NCI-H1105 (cell line): ENCODE results near the gene ZCCHC3.
"Not testable (repeated sequence)": the region's sequence is repeated elsewhere in the genome, so short reads cannot be mapped to it uniquely, and the experiment has no call there.

Experiments used
- DNase-seq: peaks from one replicate; lab custom pipeline; 2025; lab: John Stamatoyannopoulos, UW

Gene ZCCHC3

GRCh38 chr20:313402-313801, 16.0 kb downstream of the ZCCHC3 start:
- DNase-seq = no peak

DNA sequence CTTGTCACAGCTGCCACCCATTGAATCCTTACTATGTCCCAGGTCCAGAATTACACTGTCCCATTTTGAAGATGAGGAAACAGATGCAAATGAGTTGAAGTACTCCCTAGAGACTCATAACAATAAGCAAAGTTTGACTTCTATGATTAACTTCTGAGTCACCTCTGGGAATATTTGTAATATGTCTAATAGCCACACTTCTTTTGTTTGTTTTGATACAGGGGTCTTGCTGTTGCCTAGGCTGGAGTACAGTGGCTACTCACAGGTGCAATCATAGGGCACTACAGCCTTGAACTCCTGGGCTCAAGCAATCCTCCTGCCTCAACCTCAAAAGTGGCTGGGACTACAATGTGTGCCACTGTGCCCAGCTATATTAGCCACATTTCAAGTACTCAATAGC, 16.6 kb downstream of the ZCCHC3 start:
- no peak for DNase-seq

- no peak for DNase-seq
Measured at GRCh38 chr20:316316-317068, 19.1 kb downstream of the ZCCHC3 start.

- peak; percentile 85 for DNase-seq
Measured at GRCh38 chr20:324177-325044, 27.0 kb downstream of the ZCCHC3 start.

DNA sequence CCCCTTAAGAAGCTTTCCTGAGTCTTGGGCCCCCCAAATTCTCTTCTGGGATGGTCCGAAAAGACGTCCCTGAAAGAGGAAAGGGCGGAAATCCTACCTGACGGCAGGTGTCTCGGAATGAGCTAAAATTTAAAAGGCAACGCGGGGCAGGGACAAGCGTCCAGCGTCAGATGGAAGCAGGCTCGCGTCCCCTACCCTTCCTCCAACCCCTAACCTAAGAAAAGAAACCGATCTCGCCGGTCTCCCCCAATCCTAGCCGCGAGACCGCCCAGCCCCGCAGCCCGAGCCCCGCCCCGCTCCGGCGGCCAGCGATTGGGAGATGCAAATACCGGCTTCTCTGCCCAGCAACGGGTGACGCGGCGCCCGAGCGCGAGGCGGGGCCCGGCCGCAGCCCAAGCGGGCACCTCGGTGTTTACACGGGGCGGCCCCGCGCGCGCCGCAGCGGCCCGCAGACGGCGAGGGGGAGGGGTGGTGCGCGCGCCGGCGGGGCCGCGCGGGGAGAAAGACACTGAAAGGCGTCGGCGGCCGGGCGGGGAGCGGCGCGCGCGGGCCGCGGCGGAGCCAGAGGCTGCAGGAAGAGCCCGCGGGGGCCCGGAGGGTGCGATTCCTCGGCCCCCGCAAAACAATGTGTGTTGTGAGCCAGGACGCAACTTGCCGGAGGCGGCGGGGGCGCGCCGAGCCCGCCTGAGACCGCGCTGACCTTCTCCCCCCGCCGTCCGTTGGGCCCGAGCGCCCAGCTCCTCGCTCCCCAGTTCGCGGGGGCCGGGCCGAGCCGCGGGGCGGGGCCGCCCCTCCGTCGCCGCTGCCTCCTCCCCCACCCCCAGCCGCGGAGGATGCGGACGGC, 27.9 kb downstream of the ZCCHC3 start, which contains the start of gene SOX12:
TSS of gene SOX12 (plus strand) at position 508 of the 844 bp plus-strand sequence. CDS start 373 bp downstream, outside the sequence.
- DNase-seq = peak; percentile 90

- DNase-seq = peak; percentile 49
Measured at GRCh38 chr20:325889-326644, 28.7 kb downstream of the ZCCHC3 start.

DNA sequence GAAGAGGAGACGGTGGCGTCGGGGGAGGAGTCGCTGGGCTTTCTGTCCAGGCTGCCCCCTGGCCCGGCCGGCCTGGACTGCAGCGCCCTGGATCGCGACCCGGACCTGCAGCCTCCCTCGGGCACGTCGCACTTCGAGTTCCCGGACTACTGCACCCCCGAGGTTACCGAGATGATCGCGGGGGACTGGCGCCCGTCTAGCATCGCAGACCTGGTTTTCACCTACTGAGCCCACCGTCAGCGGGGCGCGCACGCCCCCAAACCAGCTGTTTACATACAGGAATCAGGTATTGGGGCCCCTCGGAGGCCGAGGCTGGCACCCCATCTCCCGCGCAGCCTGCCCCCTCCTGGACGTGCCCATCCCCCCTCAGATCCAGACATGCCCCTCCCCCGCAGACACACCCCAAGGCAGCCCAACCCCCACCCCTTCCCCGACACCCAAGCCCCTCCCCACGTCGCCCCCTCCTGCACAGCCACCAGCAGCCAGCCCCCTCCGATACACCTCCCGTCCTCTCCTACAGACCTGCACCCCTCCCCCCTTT, 29.3 kb downstream of the ZCCHC3 start:
- DNase-seq = peak; percentile 55

DNA sequence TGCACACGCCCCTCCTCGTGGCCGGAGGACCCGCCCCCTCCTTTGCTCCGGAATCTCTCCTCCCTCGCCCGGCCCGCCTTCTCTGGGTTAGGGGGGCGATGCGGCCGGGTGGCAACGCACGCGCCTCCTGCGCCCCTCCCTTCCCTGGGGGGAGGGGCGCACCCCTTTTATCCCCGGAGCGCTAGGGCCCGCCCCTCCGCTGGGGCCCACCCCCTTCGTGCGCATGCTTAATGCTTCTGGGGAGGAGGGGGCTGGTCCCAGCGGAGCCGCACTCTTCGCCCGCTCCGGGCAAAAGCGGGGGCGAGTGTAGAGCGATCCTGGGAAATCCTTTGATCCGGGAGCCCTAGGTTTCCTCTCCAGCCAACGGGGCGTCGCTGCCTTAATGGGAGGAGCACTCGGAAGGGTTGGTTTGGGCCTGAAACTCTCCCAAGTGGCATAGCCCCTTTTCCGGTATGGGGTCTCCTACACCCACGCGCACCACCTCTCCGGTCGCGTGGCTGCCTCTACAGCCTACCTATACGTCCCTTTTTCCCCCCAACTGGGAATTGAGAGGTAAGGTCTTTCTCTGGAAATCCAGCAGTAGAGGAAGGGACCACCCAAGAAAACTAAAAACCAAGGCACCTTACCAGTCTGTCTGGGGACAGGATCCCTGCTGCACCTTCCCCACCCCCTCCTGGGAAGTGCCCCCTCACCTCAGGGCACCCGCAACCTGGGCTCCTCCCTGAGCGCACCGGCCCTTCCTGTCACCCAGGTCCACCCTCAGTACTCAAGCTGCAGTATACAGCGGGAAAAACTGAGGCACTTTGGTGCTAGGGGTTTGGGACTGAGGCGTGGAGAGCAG, 30.0 kb downstream of the ZCCHC3 start:
- peak; percentile 92 for DNase-seq

GRCh38 chr20:328027-328974, 30.9 kb downstream of the ZCCHC3 start:
- no peak for DNase-seq

DNA sequence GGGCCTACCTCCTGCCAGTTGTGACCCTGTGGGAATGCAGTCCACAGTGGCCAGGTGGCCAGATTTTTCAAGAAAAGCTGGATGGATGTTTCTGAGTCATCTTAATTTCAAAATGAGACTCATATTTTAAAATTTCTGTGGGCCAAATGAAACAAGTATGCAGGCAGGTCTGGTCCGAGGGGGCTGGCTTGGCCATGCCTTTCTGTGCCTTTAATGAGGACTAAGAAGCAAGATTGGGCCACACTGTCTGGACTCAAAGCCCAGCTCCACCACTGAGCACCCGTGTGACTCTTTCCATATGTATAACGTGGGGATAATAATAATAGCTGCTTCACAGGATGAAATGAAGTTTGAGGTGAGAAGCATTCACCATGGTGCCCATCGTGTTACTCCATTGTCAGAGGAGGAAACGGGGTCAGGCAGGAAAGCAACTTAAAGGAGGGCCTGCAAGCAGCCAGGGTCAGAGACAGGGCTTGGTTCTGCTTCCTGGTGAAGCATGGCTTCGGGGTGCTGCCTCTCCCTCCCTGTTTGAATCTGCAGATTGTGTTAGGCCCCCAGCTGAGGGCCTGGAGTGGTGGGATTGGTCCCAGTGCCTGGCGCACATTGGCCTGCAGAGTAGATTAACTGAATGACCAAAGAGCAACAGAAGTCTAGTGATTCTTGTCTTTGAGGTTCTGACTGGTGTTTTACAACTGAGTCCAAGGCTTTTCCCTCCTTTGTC, 31.8 kb downstream of the ZCCHC3 start:
- DNase-seq = no peak

DNA sequence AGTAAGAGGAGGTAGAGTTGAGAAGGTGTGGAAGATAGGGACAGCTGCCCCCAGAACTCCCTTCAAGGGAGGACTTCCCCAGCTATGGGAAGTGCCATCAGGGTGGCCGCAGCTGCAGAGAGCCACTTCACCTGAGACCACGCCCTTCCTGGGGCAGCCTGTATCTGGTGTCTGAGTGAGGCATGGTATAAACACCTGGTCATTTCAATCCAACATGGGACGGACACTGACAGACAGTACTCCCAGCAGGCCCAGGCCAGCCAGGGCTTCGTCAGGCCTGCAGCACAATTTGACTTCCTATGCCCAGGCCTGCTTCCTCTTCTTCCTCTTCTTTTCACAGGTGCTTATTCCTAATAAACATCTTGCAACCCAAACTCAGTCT, 32.5 kb downstream of the ZCCHC3 start:
- no peak for DNase-seq

GRCh38 chr20:330233-331149, 33.1 kb downstream of the ZCCHC3 start:
- peak; percentile 57 for DNase-seq

GRCh38 chr20:334578-334977, 37.2 kb downstream of the ZCCHC3 start:
- no peak for DNase-seq

DNA sequence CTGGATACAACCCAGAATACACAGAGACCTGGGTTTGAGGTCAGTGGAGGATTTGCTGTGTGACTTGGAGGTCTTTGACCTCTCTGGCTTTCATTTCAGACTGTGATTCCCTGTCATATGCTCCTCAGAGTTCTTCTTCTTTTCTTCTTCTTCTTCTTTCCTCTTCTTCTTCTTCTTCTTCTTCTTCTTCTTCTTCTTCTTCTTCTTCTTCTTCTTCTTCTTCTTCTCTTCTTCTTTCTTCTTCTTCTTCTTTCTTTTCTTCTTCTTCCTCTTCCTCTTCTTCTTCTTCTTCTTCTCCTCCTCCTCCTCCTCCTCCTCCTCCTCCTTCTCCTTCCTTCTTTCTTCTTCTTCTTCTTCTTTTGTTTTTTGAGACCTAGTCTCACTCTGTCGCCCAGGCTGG, 38.7 kb downstream of the ZCCHC3 start:
- not testable (repeated sequence) for DNase-seq

DNA sequence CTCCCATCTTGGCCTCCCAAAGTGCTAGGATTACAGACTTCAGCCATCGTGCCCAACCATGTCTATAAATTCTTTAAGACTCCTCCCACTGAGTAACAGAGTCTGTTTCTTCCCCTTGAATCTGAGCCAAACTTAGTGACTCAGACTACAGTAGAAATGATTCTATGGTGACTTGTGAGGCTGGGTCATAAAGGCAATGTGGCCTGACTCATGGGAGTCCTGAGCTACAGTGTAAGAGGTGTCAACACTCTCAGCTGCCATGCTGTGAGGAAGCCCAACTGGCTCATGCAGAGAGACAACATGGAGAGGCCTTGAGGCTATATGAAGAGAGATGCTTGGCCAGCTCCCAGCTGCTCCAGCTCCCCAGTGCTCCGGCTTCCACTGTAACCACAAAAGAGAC, 44.3 kb downstream of the ZCCHC3 start:
- no peak for DNase-seq

DNA sequence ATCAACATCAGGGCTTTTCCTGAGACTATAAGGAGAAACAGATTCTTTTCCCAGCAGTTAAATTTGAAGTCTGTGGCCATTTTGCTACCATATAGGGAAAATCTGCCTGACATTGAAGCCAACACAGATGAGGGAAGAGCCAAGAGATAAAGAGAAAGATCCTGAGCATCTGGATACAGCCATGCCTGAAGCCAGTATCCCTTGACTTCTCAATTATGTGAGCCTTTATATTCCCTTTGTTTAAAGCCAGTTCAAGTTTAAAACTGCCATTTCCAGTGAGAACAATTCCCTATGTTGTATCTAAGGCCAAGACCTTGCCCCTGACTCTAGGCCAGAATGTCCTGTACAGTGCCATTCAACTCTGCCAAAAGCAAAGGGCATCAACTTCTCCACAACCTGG, 45.7 kb downstream of the ZCCHC3 start:
- no peak for DNase-seq

- no peak for DNase-seq
Measured at GRCh38 chr20:346033-346639, 48.8 kb downstream of the ZCCHC3 start.
